Fibroblast of villous mesenchyme (primary cell): ENCODE data around the gene SSBP1. TPM values are rescaled to one million over a fixed set of nuclear protein-coding genes. Genes with fewer than 3 reads are reported as not detected.
A peak's percentile ranks its signal among the peaks of the same experiment; 100 is the strongest.

Experiments
- DNase-seq: peaks from one replicate; pipeline ENCODE4 v3.0.0-alpha.2; 2010; ENCODE audit warnings: low read depth
- H3K4me3 ChIP-seq: 2 replicates; pipeline ENCODE4 v1.5.1; 2011; ENCODE audit warnings: low read depth, mild to moderate bottlenecking, low read length
- total RNA-seq: library from RNA; depleted of rRNA; stranded (reverse); fragments of >200 nt; gene quantifications from 2 replicates; pipeline ENCODE4 v1.2.3, GENCODE V29; 2012
- TF ChIP-seq, protein P1 (sequence below): IDR thresholded peaks from 2 replicates; pipeline ENCODE4 v1.5.1; 2012; ENCODE audit warnings: low read depth, mild to moderate bottlenecking, low read length; ENCODE audit not compliant: insufficient read depth

SSBP1 gene
- total RNA-seq, 1 donor = 105 TPM

DNA sequence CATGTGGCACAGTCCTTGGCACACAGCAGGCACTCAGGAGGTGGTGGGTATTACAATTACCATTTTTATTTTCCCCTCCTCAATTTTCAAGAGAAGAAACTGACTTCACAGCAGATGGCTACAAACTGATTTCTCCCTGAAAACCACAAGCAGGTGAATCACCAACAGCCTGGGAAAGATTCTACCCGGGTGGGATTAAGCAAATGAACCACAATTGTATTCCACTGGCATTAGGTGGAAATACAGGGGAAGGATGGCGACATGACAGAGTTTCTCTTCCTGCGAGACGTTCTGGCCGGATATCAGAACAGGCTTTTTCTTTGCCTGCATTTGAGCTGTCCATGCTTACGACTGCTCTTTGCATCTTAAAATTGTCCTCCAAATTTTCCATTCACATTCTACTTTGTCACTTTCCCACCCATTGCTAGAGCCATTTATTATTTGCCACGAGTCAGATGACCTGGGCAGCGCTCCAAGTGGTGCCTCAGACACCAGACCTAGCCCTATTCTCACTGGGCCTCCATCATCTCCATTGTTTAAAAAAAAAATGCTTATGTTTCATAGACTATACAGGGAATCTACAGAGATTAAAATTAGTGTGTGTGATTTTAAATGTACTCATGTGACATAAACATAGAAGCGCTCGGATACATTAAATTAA lies 40.8 kb upstream of the SSBP1 start:
- TF ChIP-seq, protein P1, sequence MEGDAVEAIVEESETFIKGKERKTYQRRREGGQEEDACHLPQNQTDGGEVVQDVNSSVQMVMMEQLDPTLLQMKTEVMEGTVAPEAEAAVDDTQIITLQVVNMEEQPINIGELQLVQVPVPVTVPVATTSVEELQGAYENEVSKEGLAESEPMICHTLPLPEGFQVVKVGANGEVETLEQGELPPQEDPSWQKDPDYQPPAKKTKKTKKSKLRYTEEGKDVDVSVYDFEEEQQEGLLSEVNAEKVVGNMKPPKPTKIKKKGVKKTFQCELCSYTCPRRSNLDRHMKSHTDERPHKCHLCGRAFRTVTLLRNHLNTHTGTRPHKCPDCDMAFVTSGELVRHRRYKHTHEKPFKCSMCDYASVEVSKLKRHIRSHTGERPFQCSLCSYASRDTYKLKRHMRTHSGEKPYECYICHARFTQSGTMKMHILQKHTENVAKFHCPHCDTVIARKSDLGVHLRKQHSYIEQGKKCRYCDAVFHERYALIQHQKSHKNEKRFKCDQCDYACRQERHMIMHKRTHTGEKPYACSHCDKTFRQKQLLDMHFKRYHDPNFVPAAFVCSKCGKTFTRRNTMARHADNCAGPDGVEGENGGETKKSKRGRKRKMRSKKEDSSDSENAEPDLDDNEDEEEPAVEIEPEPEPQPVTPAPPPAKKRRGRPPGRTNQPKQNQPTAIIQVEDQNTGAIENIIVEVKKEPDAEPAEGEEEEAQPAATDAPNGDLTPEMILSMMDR = no peak
- DNase-seq = no peak
- no peak overlapping the region for H3K4me3 ChIP-seq

DNA sequence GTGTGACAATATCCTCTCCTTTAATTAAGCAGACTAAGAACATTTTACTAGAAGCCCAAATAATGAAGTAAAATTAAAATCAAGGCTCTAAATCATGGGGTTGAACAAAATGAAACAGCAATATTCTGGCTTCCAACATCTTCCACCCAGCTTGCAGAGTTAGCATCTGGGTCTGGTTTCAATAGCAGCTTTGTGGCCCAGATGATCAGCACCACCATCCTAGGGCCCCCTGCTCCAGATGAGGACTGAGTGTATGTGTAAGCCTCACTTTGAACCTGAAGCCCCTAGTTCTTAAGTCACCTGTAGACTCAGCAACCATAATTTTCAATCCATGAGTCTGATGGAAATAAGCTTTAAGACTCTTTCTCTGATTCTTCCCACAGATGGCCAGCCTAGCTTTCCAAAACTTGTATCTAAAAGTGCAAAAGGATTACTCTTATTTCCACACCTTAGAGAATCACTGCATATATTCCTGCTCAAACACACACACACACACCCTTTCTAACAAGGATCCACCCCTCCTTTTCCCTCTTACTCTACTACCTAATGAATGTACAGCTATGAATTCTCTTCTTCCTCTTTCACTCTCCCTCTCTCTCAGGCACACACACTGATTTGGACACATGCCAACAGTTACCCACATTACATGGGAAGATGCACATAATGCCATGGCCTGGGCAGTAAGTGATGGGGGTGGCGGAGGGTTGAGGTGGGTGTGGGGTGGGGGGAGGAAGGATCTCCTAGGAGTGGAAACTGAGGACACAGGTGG lies 39.7 kb upstream of the SSBP1 start:
- TF ChIP-seq, protein P1 = no peak
- H3K4me3 ChIP-seq = no peak overlapping the region
- DNase-seq = no peak

DNA sequence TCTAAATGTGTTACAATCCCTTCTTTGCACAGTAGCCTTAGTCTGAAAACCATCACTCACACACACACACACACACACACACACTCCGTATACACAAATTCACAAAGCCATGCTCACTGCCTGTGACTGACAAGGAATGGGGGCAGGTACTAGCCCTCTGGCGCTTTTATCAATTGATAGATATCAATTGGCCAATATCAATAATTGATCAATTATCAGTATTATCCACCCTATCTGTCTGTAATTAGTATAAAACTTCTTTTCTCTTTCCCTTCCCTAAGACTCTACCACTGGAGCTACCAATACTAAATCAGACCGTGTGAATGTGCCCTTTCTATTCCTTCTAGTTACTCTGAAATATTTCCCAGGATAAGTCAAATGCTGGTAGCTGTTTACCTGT lies 38.3 kb upstream of the SSBP1 start:
- TF ChIP-seq, protein P1 = no peak
- DNase-seq = no peak
- H3K4me3 ChIP-seq = no peak overlapping the region

DNA sequence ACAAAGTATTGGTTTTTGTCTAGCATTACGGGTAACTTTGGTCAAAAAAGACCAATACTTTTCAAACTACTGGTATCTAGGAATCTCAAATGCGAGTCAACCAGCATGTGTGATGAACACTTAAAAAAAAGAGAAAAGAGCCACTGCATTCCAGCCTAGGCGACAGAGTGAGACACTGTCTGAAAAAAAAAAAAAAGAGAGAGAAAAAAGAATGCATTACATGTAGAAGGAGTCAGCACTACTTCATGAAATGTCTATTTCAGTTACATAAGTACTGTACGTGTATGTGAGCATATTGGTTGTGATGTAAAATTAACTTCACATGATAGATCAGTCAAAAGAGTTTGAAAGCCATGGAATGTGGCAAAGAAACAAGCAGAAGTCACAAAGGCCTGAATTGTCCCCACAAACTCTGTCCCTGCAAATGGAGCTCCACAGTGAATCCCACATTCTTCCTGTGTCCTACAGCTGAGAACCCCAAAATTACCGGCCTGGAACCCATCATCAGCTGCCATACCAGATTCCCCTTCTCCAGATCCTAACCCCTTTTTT lies 37.8 kb upstream of the SSBP1 start:
- no peak overlapping the region for H3K4me3 ChIP-seq
- DNase-seq = no peak
- TF ChIP-seq, protein P1 = no peak

DNA sequence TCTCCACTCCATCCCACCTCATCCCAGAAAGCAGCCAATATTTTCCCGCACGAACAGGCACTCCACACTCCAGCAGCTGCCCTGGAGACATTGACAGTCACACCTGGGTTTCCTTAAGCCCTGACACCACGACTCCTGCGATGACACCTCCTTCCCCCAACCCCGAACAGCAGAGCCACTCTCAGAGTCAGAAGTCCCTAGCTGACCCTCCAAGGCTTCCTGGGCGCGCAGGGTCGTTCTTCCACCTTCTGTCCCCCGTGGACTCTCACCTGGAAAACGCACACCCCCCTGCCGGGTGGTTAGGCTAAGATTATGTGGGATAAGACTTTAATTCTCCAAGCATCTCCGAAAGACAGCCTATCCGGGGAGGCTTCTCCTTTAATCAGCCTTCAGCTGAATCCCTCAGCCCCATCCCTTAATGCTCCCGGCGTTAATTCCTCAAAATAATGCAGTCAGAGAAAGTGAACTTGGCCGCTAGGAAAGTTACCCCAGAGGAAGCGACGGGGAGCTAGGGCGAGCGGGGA lies 37.2 kb upstream of the SSBP1 start:
- peak; percentile 7 for DNase-seq
- TF ChIP-seq, protein P1 = no peak
- peak overlapping the region; percentile 69 for H3K4me3 ChIP-seq

DNA sequence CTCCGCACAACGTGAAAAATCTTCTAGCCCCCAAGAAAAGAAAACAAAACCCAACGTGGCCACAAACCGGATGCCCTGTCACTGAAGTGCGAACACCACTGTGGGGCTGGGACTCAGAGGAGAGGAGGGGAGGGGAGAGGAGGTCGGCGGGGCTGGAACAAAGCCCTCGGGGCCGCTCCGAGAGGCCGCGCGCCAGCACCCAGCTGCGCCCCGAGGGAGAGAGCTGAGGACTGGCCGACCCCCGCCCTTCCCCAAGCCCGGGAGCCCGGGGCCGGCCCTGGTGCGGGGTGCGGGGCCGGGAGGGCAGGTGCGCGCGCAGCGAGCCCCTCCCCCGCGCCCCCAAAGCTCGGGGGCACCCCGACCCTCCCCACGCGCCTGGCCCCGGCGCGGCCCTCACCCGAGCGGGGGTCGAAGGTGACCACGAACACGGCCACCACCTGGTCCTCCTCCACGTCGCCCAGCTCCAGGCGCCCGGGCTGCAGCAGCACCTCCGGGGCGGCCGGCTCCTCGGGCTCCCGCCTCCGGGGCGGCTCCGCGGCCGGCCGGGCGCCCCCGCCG lies 36.6 kb upstream of the SSBP1 start:
- peak overlapping the region; percentile 69 for H3K4me3 ChIP-seq
- TF ChIP-seq, protein P1 = no peak
- DNase-seq = peak; percentile 8
